Measurements from ENCODE around the gene MMP20.

GRCh38 chr11:102639656-102640055 lies 14.5 kb upstream of the MMP20 start:
- TF ChIP-seq CTCF (optimal IDR thresholded peaks at IDR 0.05 in 1 of 3, IDR thresholded peaks at IDR 0.05 in 1 of 3, conservative IDR thresholded peaks at IDR 0.05 in 1 of 3; ENCODE audit: extremely low read depth in 1 of 3, insufficient read depth in 2 of 3, low read length in 3 of 3) (no peak), EZH2 (IDR thresholded peaks at IDR 0.05; ENCODE audit: low read length) (no peak)
